SW 1271 (cell line): Measurements from ENCODE around the gene CELA2B.
"Not testable (repeated sequence)": the region's sequence is repeated elsewhere in the genome, so short reads cannot be mapped to it uniquely, and the experiment has no call there.

Experiments
- DNase-seq, 2 experiments: peaks; one replicate each; lab custom pipeline; 2025; lab: John Stamatoyannopoulos, UW

CELA2B gene

DNA sequence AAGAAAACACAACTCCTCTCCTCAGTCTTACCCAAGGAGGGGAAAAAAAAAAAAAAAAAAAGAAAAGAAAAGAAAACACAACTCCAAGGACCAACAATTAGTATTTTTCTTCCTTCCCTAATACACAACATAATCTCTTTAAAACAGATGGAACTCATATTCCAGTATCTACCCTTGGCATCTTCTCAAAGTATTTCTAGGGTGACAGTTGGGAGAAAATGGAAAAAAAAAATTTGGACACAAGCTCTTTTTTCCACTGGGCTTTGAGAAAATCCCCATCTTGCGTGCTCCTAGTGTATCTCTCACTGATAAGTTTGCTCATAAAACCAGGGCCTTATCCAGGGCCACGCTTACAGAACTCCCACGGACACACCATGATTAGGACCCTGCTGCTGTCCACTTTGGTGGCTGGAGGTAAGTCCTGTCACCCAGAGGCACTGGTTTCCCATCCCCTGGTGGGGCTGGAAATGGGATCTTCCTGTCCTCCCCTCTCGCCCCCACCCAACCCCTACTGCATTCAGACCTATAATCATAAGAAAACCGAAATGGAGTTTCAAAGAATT, at the start of gene CELA2B:
Gene CELA2B (plus strand): TSS at position 353 of the 563 bp plus-strand sequence. CDS start 22 bp downstream, at position 375.
- DNase-seq = no peak

DNA sequence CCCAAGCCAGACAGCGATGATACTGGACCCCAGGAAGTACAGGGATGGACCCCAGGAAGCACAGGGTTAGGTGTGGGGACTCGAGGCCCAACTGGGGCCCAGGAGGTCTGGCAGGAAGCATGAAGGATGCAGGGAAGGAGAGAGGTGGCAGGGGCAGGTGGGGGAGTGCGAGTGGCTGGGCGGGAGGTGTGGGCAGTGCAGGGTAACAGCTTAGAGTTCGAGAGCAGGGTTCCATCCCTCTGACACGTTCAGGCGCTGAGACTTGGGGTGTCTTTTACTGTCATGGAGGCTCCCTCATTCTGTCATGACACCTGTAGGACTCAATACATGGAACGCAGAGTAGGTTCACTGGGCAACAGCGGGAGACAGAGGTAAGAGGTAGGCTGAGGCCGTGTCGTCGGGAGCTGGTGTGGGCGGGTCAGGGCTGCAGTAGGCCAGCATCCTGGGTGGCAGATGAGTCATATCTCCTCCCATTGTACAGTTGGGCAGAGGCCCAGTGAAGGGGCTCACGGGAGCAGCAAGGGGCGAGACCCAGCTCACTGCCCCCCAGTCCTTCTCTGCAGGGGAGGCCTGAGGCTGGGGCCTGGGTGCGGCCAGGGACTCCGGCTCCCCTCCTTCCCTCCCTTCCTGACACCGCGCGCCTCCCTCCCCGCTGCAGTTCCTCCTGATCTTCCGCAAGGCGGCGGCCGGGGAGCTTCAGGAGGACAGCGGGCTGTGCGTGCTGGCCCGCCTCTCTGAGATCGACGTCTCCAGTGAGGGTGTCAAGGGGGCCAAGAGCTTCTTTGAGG, 49.2 kb upstream of the CELA2B start:
- peak in 1 of 2 experiments; percentile 6 for DNase-seq

DNA sequence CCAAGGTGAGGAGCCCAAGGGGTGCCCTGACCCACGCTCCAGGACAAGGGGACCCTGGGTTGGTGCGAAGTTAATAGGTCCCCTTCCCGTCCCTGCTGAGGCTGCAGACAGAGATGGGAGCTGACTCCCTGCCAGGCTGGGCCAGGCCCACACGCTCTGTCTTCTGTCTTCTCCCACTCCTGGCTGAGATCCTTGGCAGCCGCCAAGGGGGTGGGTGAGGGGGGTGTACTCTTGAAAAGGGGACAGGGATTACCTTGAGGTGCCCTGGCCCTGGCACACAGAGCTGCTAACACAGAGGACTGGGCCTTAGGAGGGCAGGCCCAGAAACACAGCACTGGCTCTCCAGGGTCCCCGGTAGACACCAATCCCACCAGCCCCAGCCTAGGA, 48.6 kb upstream of the CELA2B start:
- DNase-seq = no peak

DNA sequence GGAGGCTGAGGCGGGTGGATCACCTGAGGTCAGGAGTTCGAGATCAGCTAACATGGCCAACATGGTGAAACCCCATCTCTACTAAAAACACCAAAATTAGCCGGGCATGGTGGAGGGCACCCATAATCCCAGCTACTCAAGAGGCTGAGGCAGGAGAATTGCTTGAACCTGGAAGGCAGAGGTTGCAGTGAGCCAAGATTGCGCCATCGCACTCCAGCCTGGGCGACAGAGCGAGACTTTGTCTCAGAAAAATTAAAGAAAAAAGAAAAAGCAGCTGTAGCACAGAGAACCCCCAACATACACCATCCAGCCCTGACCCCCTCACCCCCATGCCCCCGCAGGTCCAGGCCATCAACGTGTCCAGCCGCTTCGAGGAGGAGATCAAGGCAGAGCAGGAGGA, 47.7 kb upstream of the CELA2B start:
- DNase-seq = not testable (repeated sequence)

DNA sequence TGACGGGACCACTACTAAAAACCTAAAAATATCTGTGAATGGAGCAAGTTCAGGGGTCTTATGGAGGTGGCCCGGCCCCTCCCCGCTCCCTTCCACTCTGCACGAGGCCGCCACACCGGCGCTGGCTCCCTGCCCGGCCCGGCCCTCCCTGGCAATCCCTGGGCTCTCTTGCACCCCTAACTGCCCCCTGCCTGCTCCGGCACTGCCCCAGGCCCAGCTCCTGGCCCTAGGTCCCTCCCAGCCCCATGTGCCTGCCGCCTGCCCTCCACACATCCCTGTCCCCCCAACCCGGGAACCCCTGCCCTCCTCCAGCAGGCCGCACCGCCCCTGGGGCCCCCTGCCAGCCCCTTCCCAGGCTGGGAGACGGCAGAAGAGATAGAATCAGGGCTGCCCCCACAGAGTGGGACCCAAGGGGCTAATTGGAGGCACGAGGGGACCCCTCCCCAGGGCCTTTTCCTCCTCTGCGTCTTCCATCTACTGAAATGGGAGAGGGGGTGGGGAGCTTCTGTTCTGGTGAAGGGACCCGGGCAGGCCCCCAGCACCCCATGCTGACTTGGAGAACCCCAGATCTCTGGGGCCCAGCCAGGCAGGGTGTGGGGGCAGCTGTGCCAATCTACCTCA, 47.0 kb upstream of the CELA2B start:
- no peak for DNase-seq

DNA sequence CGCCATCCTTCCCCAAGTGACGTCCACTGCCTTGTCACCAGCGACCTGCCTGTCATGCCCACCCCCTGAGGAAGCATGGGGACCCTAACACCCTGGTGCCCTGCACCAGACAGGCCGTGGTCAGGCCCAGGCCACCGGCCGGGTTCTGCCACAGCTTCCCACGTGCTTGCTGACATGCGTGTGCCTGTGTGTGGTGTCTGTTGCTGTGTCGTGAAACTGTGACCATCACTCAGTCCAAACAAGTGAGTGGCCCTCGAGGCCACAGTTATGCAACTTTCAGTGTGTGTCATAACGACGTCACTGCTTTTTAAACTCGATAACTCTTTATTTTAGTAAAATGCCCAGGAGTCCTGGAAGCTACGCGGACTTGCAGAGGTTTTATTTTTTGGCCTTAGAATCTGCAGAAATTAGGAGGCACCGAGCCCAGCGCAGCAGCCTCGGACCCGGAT, 46.2 kb upstream of the CELA2B start:
- no peak for DNase-seq

DNA sequence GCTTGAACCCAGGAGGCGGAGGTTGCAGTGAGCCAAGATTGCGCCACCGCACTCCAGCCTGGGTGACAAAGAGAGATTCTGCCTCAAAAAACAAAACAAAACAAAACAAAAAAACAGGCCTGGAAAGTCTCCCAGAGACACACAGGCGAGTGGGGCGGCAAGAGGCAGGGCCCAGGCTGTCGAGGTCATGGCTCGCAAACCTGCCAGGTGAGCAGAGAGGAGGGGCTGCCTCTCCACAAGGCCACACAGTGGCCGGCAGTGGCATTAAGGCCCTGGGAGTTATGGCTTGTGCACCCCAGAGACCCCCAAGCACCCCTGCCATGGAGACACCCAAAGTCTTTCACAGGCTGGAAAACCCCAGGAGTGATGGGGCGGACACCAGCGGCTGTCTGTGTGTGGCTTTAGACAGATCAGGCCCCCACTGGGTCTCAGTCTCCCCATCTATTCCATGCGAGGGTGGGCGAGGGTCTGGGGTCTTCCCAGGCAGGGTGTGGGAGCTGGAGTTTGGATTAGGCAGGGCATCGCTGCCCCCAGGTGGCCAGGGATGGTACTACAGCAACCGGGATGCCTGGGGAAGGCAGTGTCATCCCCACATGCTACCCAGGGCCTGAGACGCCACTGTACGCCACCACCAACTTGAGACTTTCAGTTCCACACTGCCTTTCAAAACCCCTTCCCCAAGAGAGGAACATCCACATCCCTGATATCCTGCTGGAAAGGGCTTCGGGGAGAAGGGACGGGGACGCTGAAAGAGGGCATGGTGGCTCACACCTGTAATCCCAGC, 44.9 kb upstream of the CELA2B start:
- DNase-seq = peak in 1 of 2 experiments; percentile 17

DNA sequence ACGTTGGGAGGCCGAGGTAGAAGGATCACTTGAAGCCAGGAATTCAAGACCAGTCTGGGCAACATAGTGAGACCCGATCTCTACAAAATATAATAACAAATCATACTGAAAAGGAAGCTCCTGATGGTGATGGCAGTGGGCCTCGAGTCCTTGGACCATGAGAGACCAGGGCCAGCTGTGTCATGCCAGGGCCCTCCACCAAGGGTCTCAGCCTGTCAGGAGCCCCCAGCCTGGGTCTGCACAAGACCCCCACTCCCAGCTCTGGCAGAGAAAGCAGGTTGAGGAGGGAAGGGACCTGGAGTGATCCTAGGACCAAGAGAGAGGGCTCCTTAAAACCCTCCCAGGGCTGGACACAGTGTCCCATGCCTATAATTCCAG, 44.3 kb upstream of the CELA2B start:
- no peak for DNase-seq

DNA sequence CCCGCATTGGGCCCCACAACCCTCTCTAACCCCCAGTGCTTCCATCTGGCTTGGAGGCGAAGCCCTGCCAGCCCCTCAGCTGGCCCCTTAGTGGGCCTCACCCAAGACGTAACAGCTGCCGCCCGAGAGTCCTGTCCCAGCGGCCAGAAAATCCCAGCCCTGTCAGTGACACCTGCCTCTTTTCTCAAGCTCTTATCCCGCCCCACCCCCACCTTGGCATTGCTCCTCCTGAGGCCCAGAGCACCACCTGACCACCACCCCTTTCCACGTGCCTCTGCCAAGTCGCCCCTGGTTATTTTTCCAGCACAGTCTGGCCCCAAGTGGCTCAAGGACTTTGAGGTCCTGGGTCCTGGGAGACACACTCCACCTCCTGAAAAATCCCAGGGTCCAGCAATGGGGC, 43.6 kb upstream of the CELA2B start:
- no peak for DNase-seq

DNA sequence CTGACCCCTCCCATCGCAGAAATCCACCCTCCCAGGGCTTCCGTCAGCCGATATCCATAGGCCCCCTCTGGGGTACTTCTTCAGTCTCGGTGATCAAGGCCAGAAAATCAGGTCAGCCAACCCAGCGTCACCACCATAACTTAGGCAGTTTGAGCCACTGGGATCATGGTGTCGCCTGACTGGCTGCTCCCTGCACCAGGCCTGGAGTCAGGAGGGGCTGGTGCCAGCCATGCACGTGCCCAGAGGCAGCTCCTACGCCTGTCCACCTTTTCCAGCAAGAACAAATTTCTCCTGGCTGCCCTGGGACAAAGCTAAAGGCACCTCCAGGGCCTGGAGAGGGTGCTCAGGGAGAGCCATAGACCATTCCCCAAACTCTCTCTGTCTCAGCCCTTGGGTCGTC, 42.4 kb upstream of the CELA2B start:
- no peak for DNase-seq

DNA sequence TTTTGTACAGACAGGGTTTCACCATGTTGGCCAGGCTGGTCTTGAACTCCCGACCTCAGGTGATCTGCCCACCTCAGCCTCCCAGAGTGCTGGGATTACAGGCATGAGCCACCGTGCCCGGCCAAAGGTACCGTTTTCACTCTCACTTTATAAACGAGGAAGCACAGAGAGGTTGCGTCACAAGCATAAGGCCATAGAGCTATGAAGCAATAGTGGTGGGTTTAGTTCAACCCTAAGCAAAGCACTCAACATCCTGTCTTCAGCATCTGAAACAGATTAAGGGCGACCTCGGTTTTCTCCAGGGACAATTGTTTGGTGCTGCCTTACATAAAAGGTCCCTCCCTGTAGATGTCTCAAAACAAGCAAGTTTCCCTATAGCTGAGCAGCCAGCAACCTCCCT, 41.2 kb upstream of the CELA2B start:
- DNase-seq = not testable (repeated sequence)

DNA sequence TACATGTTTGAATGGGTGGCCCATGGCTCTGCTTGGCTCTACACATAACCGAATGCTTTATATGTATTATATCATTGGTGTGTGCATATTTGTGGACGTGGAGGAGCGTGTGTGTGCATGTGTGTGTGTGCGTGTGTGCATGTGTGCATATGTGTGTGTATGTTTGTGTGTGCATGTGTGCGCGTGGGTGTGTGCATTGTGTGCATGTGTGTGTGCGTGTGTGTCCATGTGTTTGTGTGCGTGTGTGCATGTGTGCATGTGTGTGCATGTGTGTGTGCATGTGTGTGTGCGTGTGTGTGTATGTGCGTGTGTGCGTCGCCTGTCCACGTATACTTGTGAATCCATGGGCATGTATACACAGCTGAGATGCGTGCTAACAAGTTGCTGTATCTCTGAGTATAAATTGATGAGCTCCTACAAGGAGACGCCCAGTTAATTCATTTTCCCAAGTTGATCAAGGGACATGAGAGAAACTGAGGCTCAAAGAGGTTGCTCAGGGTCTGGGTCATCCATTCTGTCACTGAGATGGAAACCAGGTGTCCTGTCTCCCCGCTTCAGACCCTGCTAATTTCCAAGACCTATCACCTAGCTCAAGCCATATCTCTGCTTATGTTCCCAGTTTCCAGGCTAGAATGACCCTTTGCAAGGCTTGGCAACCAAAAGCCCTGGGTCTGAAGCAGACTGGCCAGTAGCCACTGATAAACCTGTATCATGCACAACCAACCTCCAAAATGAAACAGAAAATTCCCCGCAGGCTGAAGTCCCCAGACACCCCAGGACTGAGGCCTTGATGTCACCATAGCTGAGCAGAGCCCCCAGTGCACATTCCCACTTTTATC, 40.4 kb upstream of the CELA2B start:
- no peak for DNase-seq

DNA sequence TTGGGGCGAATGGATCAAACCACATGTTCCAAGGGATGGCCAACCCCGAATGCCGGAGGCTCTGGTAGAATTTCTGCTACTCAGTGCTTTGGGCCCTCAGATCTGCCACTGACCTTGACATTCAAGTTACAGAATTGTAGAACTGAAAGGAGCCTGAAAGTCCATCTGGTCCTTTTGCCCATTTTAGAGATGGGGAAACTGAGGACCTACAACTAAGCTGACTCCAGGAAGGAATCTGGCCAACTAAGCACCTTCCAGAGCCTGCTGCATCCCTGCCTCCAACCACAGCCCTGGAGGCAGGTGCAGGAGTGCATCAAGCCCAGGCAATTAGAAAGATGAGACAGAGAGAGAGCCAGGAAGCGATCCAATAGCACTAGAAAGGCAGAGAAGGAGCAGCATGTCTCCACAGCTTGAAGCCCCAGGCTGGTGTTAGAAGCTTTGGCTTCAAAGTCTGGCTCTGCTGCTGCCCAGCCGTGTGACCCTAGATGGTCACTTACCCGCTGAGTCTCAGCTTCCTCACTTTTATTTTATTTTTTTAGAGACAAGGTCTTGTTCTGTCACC, 38.9 kb upstream of the CELA2B start:
- no peak for DNase-seq

DNA sequence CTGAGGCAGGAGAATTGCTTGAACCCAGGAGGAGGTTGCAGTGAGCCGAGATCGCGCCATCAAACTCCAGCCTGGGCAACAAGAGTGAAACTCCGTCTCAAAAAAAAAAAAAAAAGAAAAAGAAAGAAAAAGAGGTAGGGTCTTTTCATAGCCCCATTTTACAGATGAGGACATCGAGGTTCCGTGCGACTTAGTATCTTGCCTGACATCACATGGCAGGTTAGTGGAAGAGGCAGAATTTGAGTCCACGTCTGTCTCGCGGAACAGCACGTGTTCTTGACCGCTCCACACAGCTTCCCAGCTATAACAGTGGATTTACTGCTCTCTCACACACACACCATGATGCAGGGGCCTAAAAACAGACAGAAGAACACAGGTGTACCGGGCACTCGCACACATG, 36.6 kb upstream of the CELA2B start:
- no peak for DNase-seq

DNA sequence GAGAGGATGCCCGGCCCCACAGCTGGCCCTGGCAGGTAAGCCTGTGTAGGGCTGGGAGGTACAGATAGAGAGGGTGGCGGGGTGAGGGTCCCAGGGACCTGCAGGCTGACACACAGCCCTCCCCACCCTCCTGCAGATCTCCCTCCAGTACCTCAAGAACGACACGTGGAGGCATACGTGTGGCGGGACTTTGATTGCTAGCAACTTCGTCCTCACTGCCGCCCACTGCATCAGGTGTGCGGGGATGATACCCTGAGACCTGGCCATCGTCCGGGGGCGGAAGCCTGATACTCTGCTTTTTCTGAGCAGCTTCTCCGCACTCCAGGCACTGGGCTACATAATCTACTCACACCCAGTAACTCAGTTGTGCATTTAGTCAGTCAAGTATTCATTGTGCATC, 35.5 kb upstream of the CELA2B start:
- no peak for DNase-seq

DNA sequence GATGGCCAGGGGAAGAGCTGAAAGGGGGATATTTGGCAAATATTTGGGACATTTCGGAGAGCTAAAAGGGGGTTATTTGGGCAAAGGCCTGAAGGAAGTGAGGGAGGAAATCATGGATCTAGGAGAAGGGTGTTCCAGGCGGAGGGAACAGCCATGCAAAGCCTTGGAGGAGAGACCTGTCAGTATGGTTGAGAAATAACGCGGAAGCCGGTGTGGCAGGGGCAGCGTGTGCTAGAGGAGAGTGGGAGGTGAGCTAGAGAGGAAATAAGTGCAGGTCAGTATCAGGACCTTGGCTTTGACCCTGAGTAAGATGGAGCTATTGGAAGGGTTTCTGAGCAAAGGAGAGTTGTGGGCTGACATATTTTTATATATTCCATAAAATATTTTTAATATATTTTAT, 34.7 kb upstream of the CELA2B start:
- no peak for DNase-seq

DNA sequence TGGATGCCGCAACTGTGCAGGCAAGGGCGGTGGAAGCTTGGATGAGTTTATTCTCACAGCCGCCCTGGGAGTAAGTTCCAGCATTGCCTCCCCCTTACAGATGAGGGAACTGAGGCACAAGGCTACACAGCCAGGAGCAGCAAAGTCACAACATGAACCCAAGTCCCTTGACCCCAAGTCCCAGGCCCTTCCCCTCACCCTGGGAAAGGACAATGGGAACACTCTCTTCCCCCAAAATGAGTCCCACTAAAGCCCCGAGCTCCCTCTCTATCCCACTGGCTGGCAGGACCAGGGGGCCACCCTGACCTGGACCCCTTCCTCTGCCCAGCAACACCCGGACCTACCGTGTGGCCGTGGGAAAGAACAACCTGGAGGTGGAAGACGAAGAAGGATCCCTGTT, 33.8 kb upstream of the CELA2B start:
- no peak for DNase-seq

DNA sequence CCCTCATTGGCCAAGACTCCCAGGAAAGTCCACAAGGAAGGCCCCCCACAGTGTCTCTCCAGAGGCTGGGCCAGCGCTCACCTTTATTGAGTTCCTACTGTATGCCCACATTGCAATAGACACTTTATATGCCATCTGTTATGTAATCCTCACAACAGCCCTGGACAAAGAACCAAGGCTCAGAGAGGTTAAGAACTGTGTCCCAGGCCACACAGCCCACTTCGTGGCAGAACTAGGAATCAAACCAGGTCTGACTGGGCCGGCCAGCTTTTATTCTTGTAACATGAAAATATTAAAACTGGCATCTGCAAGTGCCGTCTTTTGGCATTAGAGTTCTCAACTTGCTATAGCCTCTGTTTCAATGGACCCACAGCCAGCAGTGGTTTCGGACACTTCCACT, 33.1 kb upstream of the CELA2B start:
- DNase-seq = no peak

DNA sequence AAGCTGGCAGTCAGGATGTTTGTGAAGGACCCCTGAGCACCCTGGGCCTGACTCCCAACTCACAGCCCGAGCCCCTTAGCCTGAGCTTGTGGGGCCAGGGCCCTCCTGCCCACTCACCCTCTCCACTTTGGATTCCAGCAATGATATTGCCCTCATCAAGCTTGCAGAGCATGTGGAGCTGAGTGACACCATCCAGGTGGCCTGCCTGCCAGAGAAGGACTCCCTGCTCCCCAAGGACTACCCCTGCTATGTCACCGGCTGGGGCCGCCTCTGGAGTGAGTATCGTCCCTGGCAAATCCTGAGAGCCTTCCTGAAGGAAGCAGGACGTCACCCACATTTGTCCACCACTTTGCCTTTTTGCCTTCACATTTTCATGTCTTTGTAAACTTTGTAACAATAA, 32.6 kb upstream of the CELA2B start:
- no peak for DNase-seq

DNA sequence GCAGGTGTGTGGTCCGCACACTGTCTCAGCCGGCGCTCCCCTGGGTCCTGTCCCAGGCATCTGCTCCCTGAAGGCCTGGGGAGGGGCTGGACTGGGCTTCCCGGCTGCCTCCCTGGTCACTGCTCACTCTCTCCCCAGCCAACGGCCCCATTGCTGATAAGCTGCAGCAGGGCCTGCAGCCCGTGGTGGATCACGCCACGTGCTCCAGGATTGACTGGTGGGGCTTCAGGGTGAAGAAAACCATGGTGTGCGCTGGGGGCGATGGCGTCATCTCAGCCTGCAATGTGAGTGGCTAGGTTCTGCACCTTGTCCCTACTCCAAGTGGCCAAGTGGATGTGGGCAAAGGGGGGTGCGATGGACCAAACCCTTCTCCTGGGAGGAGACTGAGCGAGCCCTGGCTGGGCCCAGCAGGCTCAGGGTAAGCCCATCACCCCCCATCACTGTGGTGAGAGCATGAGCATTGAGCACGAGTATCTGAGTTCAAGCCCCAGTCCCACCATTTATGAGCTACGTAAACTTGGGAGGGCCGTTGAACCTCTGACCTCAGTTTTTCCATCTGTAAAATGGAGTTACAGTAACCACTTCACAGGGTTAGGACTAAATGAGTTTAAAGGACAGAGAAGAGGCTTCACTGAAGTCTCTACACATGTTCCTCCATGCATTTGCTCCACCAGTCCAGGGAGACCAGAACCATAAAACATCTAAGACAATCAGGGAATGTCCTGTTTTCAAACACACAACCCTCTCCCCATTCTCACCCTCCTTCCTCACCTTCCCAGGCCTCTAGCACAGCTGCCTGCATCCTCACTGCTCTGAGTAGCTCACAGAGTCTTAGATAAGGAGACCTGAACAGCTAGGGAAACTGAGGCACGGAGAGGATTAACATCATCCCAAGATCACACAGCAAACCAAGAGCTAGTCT, 31.2 kb upstream of the CELA2B start:
- DNase-seq = no peak
